ENCODE results near the gene RETN.

The RETN gene

GRCh38 chr19:7668842-7669241, at the start of gene RETN:
RETN (plus strand) TSS chr19:7669049; CDS start chr19:7669327, 278 bp downstream.
- DNase-seq (ENCODE audit: low spot score) = no peak

- no peak for DNase-seq (ENCODE audit: low spot score)
These were observed 49.0 kb upstream of the RETN start for GRCh38 chr19:7619671-7620441.

GRCh38 chr19:7620442-7621412, 48.1 kb upstream of the RETN start:
- no peak for DNase-seq (ENCODE audit: low spot score)

- no peak for DNase-seq (ENCODE audit: low spot score)
These were observed 45.7 kb upstream of the RETN start for GRCh38 chr19:7622933-7623685.

GRCh38 chr19:7623725-7624603, 44.9 kb upstream of the RETN start:
- DNase-seq (ENCODE audit: low spot score) = no peak

- no peak for DNase-seq (ENCODE audit: low spot score)
These were observed 44.0 kb upstream of the RETN start for GRCh38 chr19:7624810-7625209.

GRCh38 chr19:7625763-7626372, 43.0 kb upstream of the RETN start:
- DNase-seq (ENCODE audit: low spot score) = no peak

- DNase-seq (ENCODE audit: low spot score) = no peak
These were observed 41.7 kb upstream of the RETN start for GRCh38 chr19:7627166-7627565.

- DNase-seq (ENCODE audit: low spot score) = no peak
These were observed 40.1 kb upstream of the RETN start for GRCh38 chr19:7628589-7629311.

GRCh38 chr19:7629347-7630054, 39.3 kb upstream of the RETN start, which contains the start of the genes PET100 and XAB2:
PET100 (plus strand) TSS chr19:7629793; CDS start chr19:7629834, 41 bp downstream.
XAB2 (minus strand) TSS chr19:7629545; CDS start chr19:7629527, 18 bp downstream.
- peak; percentile 98 for DNase-seq (ENCODE audit: low spot score)

GRCh38 chr19:7631577-7631976, 37.3 kb upstream of the RETN start:
- no peak for DNase-seq (ENCODE audit: low spot score)

GRCh38 chr19:7632340-7633203, 36.3 kb upstream of the RETN start:
- no peak for DNase-seq (ENCODE audit: low spot score)

- no peak for DNase-seq (ENCODE audit: low spot score)
These were observed 35.2 kb upstream of the RETN start, which contains the start of gene PCP2 for GRCh38 chr19:7633698-7634097. PCP2 (minus strand) TSS chr19:7633719; CDS start chr19:7633457, 262 bp downstream.

- no peak for DNase-seq (ENCODE audit: low spot score)
These were observed 33.2 kb upstream of the RETN start for GRCh38 chr19:7635670-7636069.

- DNase-seq (ENCODE audit: low spot score) = no peak
These were observed 32.5 kb upstream of the RETN start for GRCh38 chr19:7636317-7636690.

GRCh38 chr19:7636691-7637373, 32.0 kb upstream of the RETN start, which contains the start of gene STXBP2:
STXBP2 (plus strand) TSS chr19:7637110; CDS start chr19:7637150, 40 bp downstream.
- DNase-seq (ENCODE audit: low spot score) = peak; percentile 94

All from CD4-positive, alpha-beta T cell treated with Interleukin-2 at 100 ng/mL for 4 hours (primary cell).